ENCODE data around the gene ZNF793. TPM values are rescaled to one million over a fixed set of nuclear protein-coding genes. Genes with fewer than 3 reads are reported as not detected.
A peak's percentile ranks its signal among the peaks of the same experiment; 100 is the strongest.

The ZNF793 gene
- total and polyA plus RNA-seq, 10 of the 15 experiments (the other 5 are each of a cell fraction or from before 2014, with no cell fraction given), result 0.10 to 1.1 (median 0.30) TPM

- TF ChIP-seq LARP7 (IDR thresholded peaks at IDR 0.05), result peak; percentile 55; the same call in 1 of the 2 replicates
Measured at GRCh38 chr19:37467608-37468090, 39.1 kb upstream of the ZNF793 start (continued).

- Histone ChIP-seq H3K4me3 (peak within 1 kb of the TSS; percentile 84), H3K9me3 (replicated peaks; ENCODE audit: control insufficient read depth, insufficient read depth, low read length) (peaks cover 6% of the 10 kb centered on the region), H3K36me3 (ENCODE audit: control insufficient read depth in 2 of 2, insufficient read depth in 2 of 2, low read length in 1 of 2) (peaks cover 0 to 2% of the 10 kb centered on the region in 2 experiments; a peak in 1 of 4 replicates), H3K4me1 (ENCODE audit: control insufficient read depth, insufficient read depth, low read length) (peaks cover 4% of the 10 kb centered on the region), H3K9ac (ENCODE audit: control insufficient read depth, insufficient read depth, low read length) (peak within 1 kb of the TSS; percentile 80), H3K79me2 (ENCODE audit: control insufficient read depth, insufficient read depth, low read length) (peaks cover 8% of the 10 kb centered on the region), H3K27me3 (replicated peaks in 1 of 2; ENCODE audit: control insufficient read depth in 2 of 2, insufficient read depth in 2 of 2, low read length in 1 of 2) (no peaks in the 10 kb centered on the region), H3K27ac (ENCODE audit: control insufficient read depth, insufficient read depth) (peak within 1 kb of the TSS; percentile 49), H2AFZ (ENCODE audit: control insufficient read depth, low read depth, low read length) (peak within 1 kb of the TSS; percentile 89), H4K20me1 (ENCODE audit: control insufficient read depth, insufficient read depth) (no peaks in the 10 kb centered on the region), H3K4me2 (ENCODE audit: control insufficient read depth, insufficient read depth) (peak within 1 kb of the TSS; percentile 96)
- in situ Hi-C loops (cut with MboI) (no loop called here), intact Hi-C loops (cut with micrococcal nuclease; ENCODE audit: unreplicated experiment) (loop anchor here (5.0 kb wide), 4 partner anchors 123 to 697 kb away; partner anchors contain the start of genes ZFP30, ZNF540, ZNF571 and ZNF850)
- BruUV-seq (replicated peaks), result no TSS peak
- ChIA-PET CTCF (no interaction called here), POLR2A (no interaction called here), SMC1A (ENCODE audit: uncharacterized antibody, unreplicated experiment) (no interaction called here), RAD21 (ENCODE audit: unreplicated experiment) (interaction anchor here (1.0 kb wide), 1 partner anchor 125 kb away, joined by 3 read pairs; the partner anchor contains the start of genes ZNF540 and ZNF571)
- WGBS (ENCODE audit: insufficient coverage, insufficient replicate concordance, low lambda C conversion rate, missing lambda C conversion rate), result 2% methylated on average over 60 of the region's 63 CpGs
- DNase-seq (ENCODE audit: low read depth, low spot score) (peak; percentile 44), ATAC-seq (peak; percentile 85), FAIRE-seq (no peak)
- TF ChIP-seq EED (IDR thresholded peaks at IDR 0.05; ENCODE audit: low read depth) (no peak), BACH1 (IDR thresholded peaks at IDR 0.05; ENCODE audit: borderline replicate concordance) (0 out of 2 replicates have a peak, but pooled peaks have one; percentile 21), YY1 (IDR thresholded peaks at IDR 0.05; ENCODE audit: low read depth, low read length) (peak; percentile 81), ZBTB40 (IDR thresholded peaks at IDR 0.05; ENCODE audit: borderline replicate concordance) (peak; percentile 97), CBFB (IDR thresholded peaks at IDR 0.05; ENCODE audit: low read depth) (no peak), HCFC1 (IDR thresholded peaks at IDR 0.05; ENCODE audit: low read length) (peak; percentile 97), NR2C1 (IDR thresholded peaks at IDR 0.05) (peak; percentile 86), ZNF592 (IDR thresholded peaks at IDR 0.05) (no peak), TCF3 (IDR thresholded peaks at IDR 0.05; ENCODE audit: borderline replicate concordance, insufficient read depth, low read depth, low read length) (0 out of 2 replicates have a peak, but pooled peaks have one; percentile 35), FOXK2 (IDR thresholded peaks at IDR 0.05) (no peak), MYB (IDR thresholded peaks at IDR 0.05; ENCODE audit: borderline replicate concordance, low read depth, low read length) (no peak), PAX5 (IDR thresholded peaks at IDR 0.05; ENCODE audit: borderline replicate concordance, low read depth, low read length) (0 out of 2 replicates have a peak, but pooled peaks have one; percentile 19), MEF2B (IDR thresholded peaks at IDR 0.05; ENCODE audit: partially characterized antibody, poor library complexity, severe bottlenecking) (peak; percentile 35)
Measured at GRCh38 chr19:37468961-37469777, 37.6 kb upstream of the ZNF793 start, which contains the start of gene ZNF570. ZNF570 (plus strand) TSS chr19:37469356; CDS start chr19:37470355, 999 bp downstream.
